Nephron (organoid): ENCODE measurements around the gene TDP2.
"Not testable (repeated sequence)": the region's sequence is repeated elsewhere in the genome, so short reads cannot be mapped to it uniquely, and the experiment has no call there.

Experiments
- H3K27ac Mint-ChIP-seq, 3 experiments: 2 replicates each; pipeline ENCODE4 v1.8.0; 2020; ENCODE audit warnings: mixed read lengths in 3 of 3, mild to moderate bottlenecking in 2 of 3, moderate library complexity in 1 of 3
- H3K27me3 Mint-ChIP-seq: 2 replicates; pipeline ENCODE4 v1.8.0; 2021; ENCODE audit warnings: low read depth, mild to moderate bottlenecking, moderate library complexity, mixed read lengths
- H3K36me3 Mint-ChIP-seq: 2 replicates; pipeline ENCODE4 v1.8.0; 2020; ENCODE audit warnings: low read depth, mixed read lengths
- H3K4me1 Mint-ChIP-seq: 2 replicates; pipeline ENCODE4 v1.8.0; 2020; ENCODE audit warnings: mixed read lengths
- H3K4me3 Mint-ChIP-seq, 3 experiments: 2 replicates each; pipeline ENCODE4 v1.8.0; 2020; ENCODE audit warnings: mild to moderate bottlenecking in 3 of 3, mixed read lengths in 3 of 3, moderate library complexity in 2 of 3
- H3K9me3 Mint-ChIP-seq: 2 replicates; pipeline ENCODE4 v1.8.0; 2020; ENCODE audit warnings: mixed read lengths
- CTCF ChIP-seq, 3 experiments: fragments of 200-600 bp; sonication (generic); IDR thresholded peaks; one replicate each; pipeline ENCODE4 v1.5.0; 2021; ENCODE audit warnings: antibody characterized with exemption in 3 of 3; ENCODE audit not compliant: unreplicated experiment in 3 of 3

The TDP2 gene

GRCh38 chr6:24702720-24703282, 36.1 kb upstream of the TDP2 start:
- Mint-ChIP-seq H3K9me3 (no peaks in the 10 kb centered on the region), H3K4me3 (no peak overlapping the region), H3K27ac (peak overlapping the region in 1 of 3 experiments; percentile 37), H3K4me1 (no peaks in the 10 kb centered on the region), H3K27me3 (no peaks in the 10 kb centered on the region), H3K36me3 (peaks cover 70% of the 10 kb centered on the region)
- TF ChIP-seq CTCF (IDR thresholded peaks at IDR 0.05; ENCODE audit: unreplicated experiment in 3 of 3), result no peak

GRCh38 chr6:24699521-24700359, 33.0 kb upstream of the TDP2 start:
- no peak for TF ChIP-seq CTCF (IDR thresholded peaks at IDR 0.05; ENCODE audit: unreplicated experiment in 3 of 3)
- Mint-ChIP-seq H3K4me1 (no peaks in the 10 kb centered on the region), H3K4me3 (no peak overlapping the region)

GRCh38 chr6:24696097-24696496, 29.4 kb upstream of the TDP2 start:
- Mint-ChIP-seq H3K36me3 (peaks cover 23% of the 10 kb centered on the region), H3K27ac (no peak overlapping the region), H3K27me3 (no peaks in the 10 kb centered on the region), H3K9me3 (no peaks in the 10 kb centered on the region), H3K4me3 (no peak overlapping the region), H3K4me1 (no peaks in the 10 kb centered on the region)
- TF ChIP-seq CTCF (IDR thresholded peaks at IDR 0.05; ENCODE audit: unreplicated experiment in 3 of 3), result no peak

More at GRCh38 chr6:24699521-24700359, 33.0 kb upstream of the TDP2 start:
- Mint-ChIP-seq H3K27me3 (no peaks in the 10 kb centered on the region), H3K9me3 (no peaks in the 10 kb centered on the region), H3K27ac (no peak overlapping the region), H3K36me3 (peaks cover 43% of the 10 kb centered on the region)

GRCh38 chr6:24695635-24696034, 28.9 kb upstream of the TDP2 start:
- peaks cover 20% of the 10 kb centered on the region for H3K36me3 Mint-ChIP-seq
- not testable (repeated sequence) for H3K27me3 Mint-ChIP-seq, H3K4me1 Mint-ChIP-seq, H3K9me3 Mint-ChIP-seq, H3K27ac Mint-ChIP-seq, H3K4me3 Mint-ChIP-seq
- TF ChIP-seq CTCF (IDR thresholded peaks at IDR 0.05; ENCODE audit: unreplicated experiment in 3 of 3), result peak; percentile 52 to 65 (median 54)

GRCh38 chr6:24694198-24694597, 27.5 kb upstream of the TDP2 start:
- H3K36me3 Mint-ChIP-seq, result peaks cover 9% of the 10 kb centered on the region
- H3K4me3 Mint-ChIP-seq, result no peak overlapping the region
- H3K9me3 Mint-ChIP-seq, result no peaks in the 10 kb centered on the region
- H3K27me3 Mint-ChIP-seq, result no peaks in the 10 kb centered on the region
- H3K27ac Mint-ChIP-seq, result no peak overlapping the region
- TF ChIP-seq CTCF (IDR thresholded peaks at IDR 0.05; ENCODE audit: unreplicated experiment in 3 of 3), result no peak
- no peaks in the 10 kb centered on the region for H3K4me1 Mint-ChIP-seq
